ENCODE measurements around the gene ARHGEF4. TPM values are rescaled to one million over a fixed set of nuclear protein-coding genes. Genes with fewer than 3 reads are reported as not detected.

ARHGEF4 gene
- total RNA-seq, 1 donor from 2014 or later, result 4.8 TPM

DNA sequence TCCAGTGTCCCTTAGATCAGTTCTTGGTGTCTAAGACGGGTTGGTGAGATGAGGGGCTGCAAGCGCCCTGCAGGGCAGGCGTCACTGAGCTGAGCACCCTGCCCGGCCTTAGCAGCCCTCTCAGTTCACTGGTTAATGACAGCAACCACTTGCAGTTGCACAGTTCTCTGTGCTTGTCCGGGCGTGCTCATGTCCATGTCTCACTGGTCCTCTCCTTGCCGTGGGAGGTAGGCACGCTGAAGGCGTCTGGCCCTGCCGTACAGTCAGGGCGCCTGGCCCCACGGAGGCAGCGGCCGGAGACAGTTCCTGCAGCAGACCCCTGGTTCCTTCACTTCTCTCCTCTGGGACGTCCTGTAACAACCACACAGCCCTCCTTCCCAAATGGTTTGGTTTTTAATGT, 75.3 kb downstream of the ARHGEF4 start:
- DNase-seq (ENCODE audit: low read depth), result no peak
- peaks cover 13% of the 10 kb centered on the region for H3K27me3 Mint-ChIP-seq (ENCODE audit: low read depth, unreplicated experiment)
- no peak overlapping the region for H3K27ac ChIP-seq (ENCODE audit: low read depth, low read length)

DNA sequence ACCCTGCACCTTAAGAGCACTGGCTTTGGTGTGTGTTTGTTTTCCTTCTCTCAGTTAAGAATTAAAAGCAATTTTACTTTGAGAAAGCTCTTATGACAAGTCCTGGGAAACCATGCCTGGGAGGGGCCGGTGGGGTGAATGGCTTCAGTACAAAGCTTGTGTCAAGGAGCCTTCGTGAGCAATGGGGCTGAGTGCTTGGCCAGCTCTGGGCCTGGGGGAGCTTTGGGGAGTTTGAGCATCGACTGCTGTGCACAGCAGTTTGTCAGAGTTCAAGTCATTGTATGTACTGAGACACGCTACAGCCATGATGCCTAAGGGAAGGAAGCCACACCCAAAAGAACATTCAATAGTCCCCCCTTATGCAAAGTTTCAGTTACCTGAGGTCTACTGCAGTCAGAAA, 75.8 kb downstream of the ARHGEF4 start:
- H3K4me3 Mint-ChIP-seq (ENCODE audit: unreplicated experiment), result no peak overlapping the region

More for the DNA sequence above, 75.3 kb downstream of the ARHGEF4 start:
- no peak for FAIRE-seq
- Histone ChIP-seq H3K9ac (ENCODE audit: low read length) (no peak overlapping the region), H3K79me2 (ENCODE audit: insufficient read depth, low read length) (no peaks in the 10 kb centered on the region), H2AFZ (ENCODE audit: low read depth, low read length) (no peak overlapping the region), H3K36me3 (ENCODE audit: insufficient read depth, low read length) (no peaks in the 10 kb centered on the region), H3K4me3 (ENCODE audit: insufficient read depth, low read depth, low read length) (no peak overlapping the region), H3K4me1 (ENCODE audit: insufficient read depth, low read length) (no peaks in the 10 kb centered on the region), H3K27me3 (ENCODE audit: insufficient read depth, low read length) (peaks cover 3% of the 10 kb centered on the region), H3K4me2 (ENCODE audit: low read length) (no peak overlapping the region), H3K9me3 (ENCODE audit: insufficient read depth, low read depth, low read length) (no peaks in the 10 kb centered on the region), H4K20me1 (ENCODE audit: insufficient read depth, low read length) (no peaks in the 10 kb centered on the region)
- TF ChIP-seq, protein P1, sequence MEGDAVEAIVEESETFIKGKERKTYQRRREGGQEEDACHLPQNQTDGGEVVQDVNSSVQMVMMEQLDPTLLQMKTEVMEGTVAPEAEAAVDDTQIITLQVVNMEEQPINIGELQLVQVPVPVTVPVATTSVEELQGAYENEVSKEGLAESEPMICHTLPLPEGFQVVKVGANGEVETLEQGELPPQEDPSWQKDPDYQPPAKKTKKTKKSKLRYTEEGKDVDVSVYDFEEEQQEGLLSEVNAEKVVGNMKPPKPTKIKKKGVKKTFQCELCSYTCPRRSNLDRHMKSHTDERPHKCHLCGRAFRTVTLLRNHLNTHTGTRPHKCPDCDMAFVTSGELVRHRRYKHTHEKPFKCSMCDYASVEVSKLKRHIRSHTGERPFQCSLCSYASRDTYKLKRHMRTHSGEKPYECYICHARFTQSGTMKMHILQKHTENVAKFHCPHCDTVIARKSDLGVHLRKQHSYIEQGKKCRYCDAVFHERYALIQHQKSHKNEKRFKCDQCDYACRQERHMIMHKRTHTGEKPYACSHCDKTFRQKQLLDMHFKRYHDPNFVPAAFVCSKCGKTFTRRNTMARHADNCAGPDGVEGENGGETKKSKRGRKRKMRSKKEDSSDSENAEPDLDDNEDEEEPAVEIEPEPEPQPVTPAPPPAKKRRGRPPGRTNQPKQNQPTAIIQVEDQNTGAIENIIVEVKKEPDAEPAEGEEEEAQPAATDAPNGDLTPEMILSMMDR (IDR thresholded peaks at IDR 0.05; ENCODE audit: insufficient read depth, low read depth, low read length), result no peak
- TF ChIP-seq EZH2 (IDR thresholded peaks at IDR 0.05; ENCODE audit: insufficient read depth, low read length), result no peak
- H3K9me3 Mint-ChIP-seq (ENCODE audit: unreplicated experiment), result peaks cover 2% of the 10 kb centered on the region
- no peak overlapping the region for H3K27ac Mint-ChIP-seq (ENCODE audit: unreplicated experiment)
- peaks cover 6% of the 10 kb centered on the region for H3K4me1 Mint-ChIP-seq (ENCODE audit: low read depth, unreplicated experiment)
- H3K36me3 Mint-ChIP-seq (ENCODE audit: low read depth, unreplicated experiment), result no peaks in the 10 kb centered on the region
- no peak overlapping the region for H3K4me3 Mint-ChIP-seq (ENCODE audit: unreplicated experiment)

DNA sequence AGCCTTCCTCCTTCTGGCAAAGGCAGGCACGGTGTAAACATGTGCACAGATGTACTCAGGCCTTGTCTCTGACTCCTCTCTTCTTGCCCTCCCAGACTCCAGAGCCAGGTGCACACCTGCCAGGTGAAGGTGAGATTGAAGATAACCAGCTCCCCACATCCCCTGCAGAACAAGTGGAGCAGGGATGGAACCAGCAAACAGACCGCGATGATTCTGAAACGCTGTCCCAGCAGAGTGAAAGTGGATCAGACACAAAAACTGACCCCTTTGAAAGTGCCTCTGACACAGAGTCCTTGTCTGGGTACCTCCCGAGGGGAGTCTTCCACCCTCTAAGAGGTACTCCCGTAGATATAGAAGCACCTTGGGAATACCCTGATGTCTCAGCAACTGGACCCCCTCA, 77.2 kb downstream of the ARHGEF4 start:
- no peaks in the 10 kb centered on the region for H3K36me3 Mint-ChIP-seq (ENCODE audit: low read depth, unreplicated experiment)
- no peaks in the 10 kb centered on the region for H3K9me3 ChIP-seq (ENCODE audit: insufficient read depth, low read depth, low read length)
- no peak overlapping the region for H3K4me3 Mint-ChIP-seq (ENCODE audit: unreplicated experiment)
- no peak overlapping the region for H3K27ac ChIP-seq (ENCODE audit: low read depth, low read length)
- no peaks in the 10 kb centered on the region for H4K20me1 ChIP-seq (ENCODE audit: insufficient read depth, low read length)
- no peak overlapping the region for H3K27ac Mint-ChIP-seq (ENCODE audit: unreplicated experiment)
- no peak overlapping the region for H3K4me2 ChIP-seq (ENCODE audit: low read length)
- peaks cover 3% of the 10 kb centered on the region for H3K27me3 ChIP-seq (ENCODE audit: insufficient read depth, low read length)
- H3K9ac ChIP-seq (ENCODE audit: low read length), result no peak overlapping the region
- H3K79me2 ChIP-seq (ENCODE audit: insufficient read depth, low read length), result no peaks in the 10 kb centered on the region
- H3K4me1 ChIP-seq (ENCODE audit: insufficient read depth, low read length), result no peaks in the 10 kb centered on the region
- peaks cover 15% of the 10 kb centered on the region for H3K27me3 Mint-ChIP-seq (ENCODE audit: low read depth, unreplicated experiment)
- no peaks in the 10 kb centered on the region for H3K36me3 ChIP-seq (ENCODE audit: insufficient read depth, low read length)
- H3K4me3 ChIP-seq (ENCODE audit: insufficient read depth, low read depth, low read length), result no peak overlapping the region
- H3K4me1 Mint-ChIP-seq (ENCODE audit: low read depth, unreplicated experiment), result peaks cover 6% of the 10 kb centered on the region
- H3K9me3 Mint-ChIP-seq (ENCODE audit: unreplicated experiment), result peaks cover 2% of the 10 kb centered on the region
- TF ChIP-seq, protein P1 (IDR thresholded peaks at IDR 0.05; ENCODE audit: insufficient read depth, low read depth, low read length), result no peak
- TF ChIP-seq EZH2 (IDR thresholded peaks at IDR 0.05; ENCODE audit: insufficient read depth, low read length), result no peak
- FAIRE-seq (no peak), DNase-seq (ENCODE audit: low read depth) (no peak)
- no peak overlapping the region for H2AFZ ChIP-seq (ENCODE audit: low read depth, low read length)

More for the DNA sequence above, 75.8 kb downstream of the ARHGEF4 start:
- Histone ChIP-seq H3K4me2 (ENCODE audit: low read length) (no peak overlapping the region), H3K27ac (ENCODE audit: low read depth, low read length) (no peak overlapping the region), H3K9me3 (ENCODE audit: insufficient read depth, low read depth, low read length) (no peaks in the 10 kb centered on the region), H4K20me1 (ENCODE audit: insufficient read depth, low read length) (no peaks in the 10 kb centered on the region), H3K36me3 (ENCODE audit: insufficient read depth, low read length) (no peaks in the 10 kb centered on the region), H3K27me3 (ENCODE audit: insufficient read depth, low read length) (peaks cover 3% of the 10 kb centered on the region), H3K79me2 (ENCODE audit: insufficient read depth, low read length) (no peaks in the 10 kb centered on the region), H3K9ac (ENCODE audit: low read length) (no peak overlapping the region), H3K4me3 (ENCODE audit: insufficient read depth, low read depth, low read length) (no peak overlapping the region), H3K4me1 (ENCODE audit: insufficient read depth, low read length) (no peaks in the 10 kb centered on the region), H2AFZ (ENCODE audit: low read depth, low read length) (no peak overlapping the region)
- Mint-ChIP-seq H3K27me3 (ENCODE audit: low read depth, unreplicated experiment) (peaks cover 13% of the 10 kb centered on the region), H3K27ac (ENCODE audit: unreplicated experiment) (no peak overlapping the region), H3K4me1 (ENCODE audit: low read depth, unreplicated experiment) (peaks cover 6% of the 10 kb centered on the region), H3K36me3 (ENCODE audit: low read depth, unreplicated experiment) (no peaks in the 10 kb centered on the region), H3K9me3 (ENCODE audit: unreplicated experiment) (peaks cover 2% of the 10 kb centered on the region)
- no peak for DNase-seq (ENCODE audit: low read depth)
- no peak for FAIRE-seq
- TF ChIP-seq EZH2 (IDR thresholded peaks at IDR 0.05; ENCODE audit: insufficient read depth, low read length), result no peak
- TF ChIP-seq, protein P1 (IDR thresholded peaks at IDR 0.05; ENCODE audit: insufficient read depth, low read depth, low read length), result no peak

All from astrocyte (in vitro differentiated cells and primary cell).